Nephron (organoid): ENCODE measurements around the gene CRIP2.
A peak's percentile ranks its signal among the peaks of the same experiment; 100 is the strongest.

ENCODE experiments used
- H3K27ac Mint-ChIP-seq, 3 experiments: 2 replicates each; pipeline ENCODE4 v1.8.0; 2020; ENCODE audit warnings: mixed read lengths in 3 of 3, mild to moderate bottlenecking in 2 of 3, moderate library complexity in 1 of 3
- H3K27me3 Mint-ChIP-seq: 2 replicates; pipeline ENCODE4 v1.8.0; 2021; ENCODE audit warnings: low read depth, mild to moderate bottlenecking, moderate library complexity, mixed read lengths
- H3K36me3 Mint-ChIP-seq: 2 replicates; pipeline ENCODE4 v1.8.0; 2020; ENCODE audit warnings: low read depth, mixed read lengths
- H3K4me1 Mint-ChIP-seq: 2 replicates; pipeline ENCODE4 v1.8.0; 2020; ENCODE audit warnings: mixed read lengths
- H3K4me3 Mint-ChIP-seq, 3 experiments: 2 replicates each; pipeline ENCODE4 v1.8.0; 2020; ENCODE audit warnings: mild to moderate bottlenecking in 3 of 3, mixed read lengths in 3 of 3, moderate library complexity in 2 of 3
- H3K9me3 Mint-ChIP-seq: 2 replicates; pipeline ENCODE4 v1.8.0; 2020; ENCODE audit warnings: mixed read lengths
- CTCF ChIP-seq, 3 experiments: fragments of 200-600 bp; sonication (generic); IDR thresholded peaks; one replicate each; pipeline ENCODE4 v1.5.0; 2021; ENCODE audit warnings: antibody characterized with exemption in 3 of 3; ENCODE audit not compliant: unreplicated experiment in 3 of 3

Gene CRIP2

GRCh38 chr14:105489542-105490266 lies 15.1 kb downstream of the CRIP2 start:
- no peaks in the 10 kb centered on the region for H3K36me3 Mint-ChIP-seq
- peak; percentile 50 to 69 (median 65) for TF ChIP-seq CTCF (IDR thresholded peaks at IDR 0.05; ENCODE audit: unreplicated experiment in 3 of 3)
- peak overlapping the region; percentile 82 to 88 (median 83) for H3K4me3 Mint-ChIP-seq
- H3K27ac Mint-ChIP-seq = peak overlapping the region; percentile 86 to 89 (median 88)
- peaks cover 35% of the 10 kb centered on the region for H3K27me3 Mint-ChIP-seq
- no peaks in the 10 kb centered on the region for H3K9me3 Mint-ChIP-seq
- H3K4me1 Mint-ChIP-seq = peaks cover 7% of the 10 kb centered on the region

GRCh38 chr14:105490267-105490571 lies 15.6 kb downstream of the CRIP2 start:
- no peaks in the 10 kb centered on the region for H3K9me3 Mint-ChIP-seq
- H3K36me3 Mint-ChIP-seq = no peaks in the 10 kb centered on the region
- TF ChIP-seq CTCF (IDR thresholded peaks at IDR 0.05; ENCODE audit: unreplicated experiment in 3 of 3) = no peak
- peaks cover 32% of the 10 kb centered on the region for H3K27me3 Mint-ChIP-seq
- H3K27ac Mint-ChIP-seq = no peak overlapping the region
- H3K4me1 Mint-ChIP-seq = peaks cover 6% of the 10 kb centered on the region
- H3K4me3 Mint-ChIP-seq = peak overlapping the region in 2 of 3 experiments; percentile 82 to 83

GRCh38 chr14:105490572-105491365 lies 16.1 kb downstream of the CRIP2 start, which contains the start of gene TEDC1:
Gene TEDC1 (plus strand): TSS chr14:105491246. CDS start chr14:105491376, 130 bp downstream.
- H3K4me3 Mint-ChIP-seq = peak within 1 kb of the TSS; percentile 86 to 93 (median 87)
- H3K27ac Mint-ChIP-seq = peak within 1 kb of the TSS; percentile 2 to 74 (median 59)
- TF ChIP-seq CTCF (IDR thresholded peaks at IDR 0.05; ENCODE audit: unreplicated experiment in 3 of 3) = peak; percentile 76 to 90 (median 83)

GRCh38 chr14:105491366-105491973 lies 16.8 kb downstream of the CRIP2 start:
- Mint-ChIP-seq H3K27me3 (peaks cover 22% of the 10 kb centered on the region), H3K4me1 (peaks cover 6% of the 10 kb centered on the region), H3K9me3 (no peaks in the 10 kb centered on the region), H3K36me3 (no peaks in the 10 kb centered on the region), H3K27ac (peak overlapping the region in 1 of 3 experiments; percentile 74), H3K4me3 (peak overlapping the region; percentile 86 to 93 (median 87))
- no peak for TF ChIP-seq CTCF (IDR thresholded peaks at IDR 0.05; ENCODE audit: unreplicated experiment in 3 of 3)

More at GRCh38 chr14:105490572-105491365, 16.1 kb downstream of the CRIP2 start, which contains the start of gene TEDC1:
- Mint-ChIP-seq H3K27me3 (peaks cover 27% of the 10 kb centered on the region), H3K36me3 (no peaks in the 10 kb centered on the region), H3K4me1 (peaks cover 6% of the 10 kb centered on the region), H3K9me3 (no peaks in the 10 kb centered on the region)

- Mint-ChIP-seq H3K4me3 (peak overlapping the region; percentile 86 to 93 (median 87)), H3K36me3 (no peaks in the 10 kb centered on the region), H3K9me3 (no peaks in the 10 kb centered on the region), H3K4me1 (peaks cover 6% of the 10 kb centered on the region), H3K27me3 (peaks cover 18% of the 10 kb centered on the region), H3K27ac (peak overlapping the region in 1 of 3 experiments; percentile 74)
- no peak for TF ChIP-seq CTCF (IDR thresholded peaks at IDR 0.05; ENCODE audit: unreplicated experiment in 3 of 3)
Measured at GRCh38 chr14:105492031-105492970, 17.7 kb downstream of the CRIP2 start.
